Measurements from ENCODE around the gene MLKL.

The MLKL gene

DNA sequence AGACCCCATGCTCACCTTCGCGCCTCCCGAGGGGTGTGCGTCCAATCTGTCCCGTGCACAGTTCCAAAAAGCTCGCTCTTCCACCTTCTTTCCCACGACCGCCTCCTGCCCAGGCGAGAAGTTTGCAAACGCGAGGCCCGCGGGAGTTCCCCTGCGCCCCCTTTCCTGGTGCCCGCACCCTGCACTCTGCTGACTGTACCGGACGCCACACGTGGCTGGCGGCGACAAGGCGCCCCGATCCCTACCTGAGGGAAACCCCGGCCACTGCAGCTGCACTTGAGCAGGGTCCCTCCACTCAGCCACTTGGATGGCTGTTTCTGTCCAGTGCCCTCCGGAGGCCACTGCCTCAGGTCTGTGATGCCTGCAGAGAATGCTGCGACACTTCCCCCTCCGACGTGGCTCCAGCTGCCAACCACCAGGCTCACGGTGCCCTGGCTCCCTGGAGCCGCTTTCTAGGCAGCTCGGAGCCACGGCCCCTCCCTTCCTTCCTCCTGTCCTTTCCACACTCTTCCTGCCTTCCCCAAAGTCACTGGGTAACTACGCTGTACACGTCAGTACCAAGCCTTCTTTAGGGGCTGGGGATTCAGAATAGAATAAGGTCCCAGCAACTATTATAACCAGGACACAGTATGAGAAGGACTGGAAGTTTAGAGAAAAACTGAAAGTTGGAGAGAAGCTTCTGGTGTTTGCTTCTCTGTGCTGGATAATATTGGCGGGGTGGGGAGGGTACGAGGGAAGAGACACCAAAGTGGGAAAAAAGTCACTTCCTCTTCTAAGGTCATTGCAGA, at the start of gene MLKL:
Gene MLKL (minus strand): TSS at position 425 of the 788 bp plus-strand sequence. CDS start 5,105 bp downstream, outside the sequence.
- peak; percentile 58 to 89 for DNase-seq

DNA sequence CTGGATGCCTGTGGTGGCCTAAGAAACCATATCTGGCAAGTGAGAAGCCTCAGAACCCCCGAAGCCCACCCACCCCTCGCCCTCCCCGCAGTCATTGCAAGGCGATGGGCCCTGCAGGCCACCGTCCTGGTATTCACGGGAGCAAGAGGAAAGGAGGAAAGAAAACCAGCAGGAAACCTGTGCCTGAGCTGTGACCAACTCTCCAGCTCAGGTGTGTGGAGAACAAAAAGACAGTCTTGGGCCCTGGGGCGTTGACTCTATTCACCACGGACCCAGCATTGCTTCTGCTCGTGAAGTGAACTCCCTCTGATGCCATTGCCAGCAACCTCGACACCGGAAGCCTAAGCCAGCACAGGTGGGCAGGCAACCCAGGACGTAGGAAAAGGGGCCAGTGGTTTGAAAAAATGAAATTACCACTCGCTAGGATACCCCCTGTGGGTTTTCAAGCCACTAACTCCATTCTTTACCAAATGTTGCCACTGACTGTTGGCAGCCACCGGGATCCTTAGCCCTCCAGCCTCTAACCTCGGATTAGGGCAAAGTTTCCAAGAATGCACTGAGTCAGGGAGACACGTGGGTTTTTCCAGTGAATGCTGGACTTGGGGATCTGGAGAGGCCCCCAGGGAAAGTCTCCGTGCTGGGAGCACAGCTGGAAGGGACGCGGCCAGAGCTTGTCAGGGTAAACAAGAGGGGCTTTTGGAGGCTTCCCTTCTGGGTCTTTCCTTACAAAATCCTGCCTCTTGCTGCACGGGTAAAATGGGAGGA, 48.8 kb upstream of the MLKL start:
- DNase-seq, result no peak

DNA sequence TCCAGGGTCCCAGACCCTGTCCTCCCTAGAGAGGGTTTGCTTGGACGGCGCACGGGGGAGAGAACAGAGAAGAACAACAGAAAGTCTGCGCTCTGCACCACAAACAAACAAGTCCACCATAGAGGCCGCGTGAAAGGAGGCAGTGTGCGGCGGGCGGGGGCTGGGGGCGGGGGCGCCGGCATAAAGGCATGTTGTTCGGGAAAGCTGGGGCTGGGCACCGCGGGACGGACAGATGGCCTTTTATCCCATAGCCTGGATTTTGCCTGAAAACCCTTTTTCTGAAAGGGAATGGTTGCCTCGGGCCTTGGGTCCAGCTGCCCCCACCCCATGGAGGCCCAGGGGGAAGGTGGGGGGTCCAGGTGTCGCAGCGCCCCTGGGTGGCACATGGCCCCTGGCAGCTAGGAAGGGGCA, 48.0 kb upstream of the MLKL start:
- no peak for DNase-seq

DNA sequence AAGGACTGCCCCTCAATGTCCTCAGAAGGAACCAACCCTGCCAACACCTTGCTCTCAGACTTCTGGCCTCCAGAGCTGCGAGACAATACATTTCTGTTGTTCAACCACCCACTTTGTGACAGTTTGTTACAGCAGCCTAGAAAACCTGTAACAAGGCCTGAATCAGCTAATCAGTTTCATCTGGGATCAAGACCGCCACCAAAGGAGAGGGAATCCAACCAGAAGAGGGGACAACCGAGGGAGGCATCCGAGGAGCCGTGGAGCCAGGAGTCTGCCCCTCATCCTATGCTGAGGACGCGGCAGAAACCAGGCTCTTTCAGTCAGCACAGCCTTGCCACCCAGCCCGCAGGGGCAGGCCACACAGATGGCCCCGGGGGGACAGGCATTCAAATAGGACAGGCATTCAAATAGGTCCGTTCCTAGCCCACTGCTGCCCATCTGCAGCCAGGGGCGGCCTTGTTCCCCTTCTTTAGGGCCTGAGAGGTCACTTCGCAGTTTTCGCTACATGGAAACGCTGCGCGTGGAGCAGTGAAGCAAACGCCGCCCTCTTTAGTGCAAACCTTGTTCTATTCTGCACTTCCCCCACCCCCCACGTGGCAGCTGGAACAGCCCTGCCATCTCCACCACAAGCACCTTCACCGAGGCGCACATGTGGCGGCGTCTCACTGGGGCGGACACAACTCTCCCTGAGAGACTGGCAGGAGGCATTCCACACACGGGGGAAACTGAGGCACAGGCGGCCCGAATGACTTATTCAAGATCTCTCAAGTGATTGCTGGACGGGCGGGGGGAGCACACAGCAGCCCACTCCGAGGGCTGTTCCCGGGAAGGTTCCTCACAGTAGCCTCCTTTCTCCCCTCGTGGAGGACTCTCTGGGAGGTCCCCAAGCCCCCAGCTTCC, 47.3 kb upstream of the MLKL start:
- DNase-seq, result no peak

DNA sequence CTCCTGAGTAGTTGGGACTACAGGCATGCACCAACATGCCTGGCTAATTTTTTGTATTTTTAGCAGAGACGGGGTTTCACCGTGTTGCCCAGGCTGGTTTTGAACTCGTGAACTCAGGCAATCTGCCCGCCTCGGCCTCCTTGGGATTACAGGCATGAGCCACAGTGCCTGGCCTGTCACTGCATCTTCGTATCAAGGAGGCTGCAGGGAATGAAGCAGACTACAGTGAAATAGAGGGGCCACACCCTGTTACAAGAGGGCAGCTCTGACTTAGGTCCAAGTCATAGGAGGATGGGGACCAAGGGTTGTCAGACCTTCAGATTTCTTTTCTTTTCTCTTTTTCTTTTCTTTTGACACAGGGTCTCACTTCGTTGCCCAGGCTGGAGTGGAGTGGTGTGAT, 45.3 kb upstream of the MLKL start:
- no peak for DNase-seq

DNA sequence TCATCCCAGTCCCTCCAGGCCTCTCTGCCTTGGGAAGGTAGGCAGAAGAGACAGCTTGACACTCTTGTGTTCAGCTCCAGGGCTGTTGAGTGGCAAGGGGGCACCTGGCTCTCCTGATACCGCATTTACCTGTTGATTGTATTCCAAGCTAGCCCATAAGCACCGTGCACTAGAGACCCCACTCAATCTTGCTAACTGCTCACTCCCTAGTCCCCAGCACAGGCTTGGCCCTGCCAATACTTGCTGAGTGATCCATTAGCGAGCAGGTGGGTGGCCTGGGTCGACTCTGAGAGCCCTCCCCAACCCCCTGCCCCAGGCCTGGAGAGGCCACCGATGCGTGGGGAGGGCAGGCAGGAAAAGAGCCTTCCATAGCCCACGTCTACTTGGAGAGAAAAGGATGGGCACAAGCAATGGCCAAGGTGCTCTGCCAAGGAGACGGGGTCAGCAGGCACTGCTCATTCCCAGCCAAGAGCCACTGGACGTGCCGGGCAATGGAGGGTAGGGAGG, 44.5 kb upstream of the MLKL start:
- DNase-seq, result no peak

DNA sequence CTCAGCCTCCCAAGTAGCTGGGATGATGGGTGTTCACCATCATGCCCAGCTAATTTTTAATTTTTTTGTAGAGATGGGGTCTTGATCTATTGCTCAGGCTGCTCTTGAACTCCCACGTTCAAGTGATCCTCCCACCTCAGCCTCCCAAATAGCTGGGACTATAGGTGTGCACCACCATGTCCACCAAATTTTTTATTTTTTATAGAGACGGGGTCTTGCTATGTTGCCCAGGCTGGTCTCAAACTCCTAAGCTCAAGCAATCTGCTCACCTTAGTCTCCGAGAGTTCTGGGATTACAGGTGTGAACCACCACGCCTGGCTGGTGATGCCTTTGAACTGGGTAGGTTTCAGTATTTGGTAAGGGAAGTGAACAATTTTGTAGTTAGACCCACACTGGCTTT, 43.9 kb upstream of the MLKL start:
- no peak for DNase-seq

DNA sequence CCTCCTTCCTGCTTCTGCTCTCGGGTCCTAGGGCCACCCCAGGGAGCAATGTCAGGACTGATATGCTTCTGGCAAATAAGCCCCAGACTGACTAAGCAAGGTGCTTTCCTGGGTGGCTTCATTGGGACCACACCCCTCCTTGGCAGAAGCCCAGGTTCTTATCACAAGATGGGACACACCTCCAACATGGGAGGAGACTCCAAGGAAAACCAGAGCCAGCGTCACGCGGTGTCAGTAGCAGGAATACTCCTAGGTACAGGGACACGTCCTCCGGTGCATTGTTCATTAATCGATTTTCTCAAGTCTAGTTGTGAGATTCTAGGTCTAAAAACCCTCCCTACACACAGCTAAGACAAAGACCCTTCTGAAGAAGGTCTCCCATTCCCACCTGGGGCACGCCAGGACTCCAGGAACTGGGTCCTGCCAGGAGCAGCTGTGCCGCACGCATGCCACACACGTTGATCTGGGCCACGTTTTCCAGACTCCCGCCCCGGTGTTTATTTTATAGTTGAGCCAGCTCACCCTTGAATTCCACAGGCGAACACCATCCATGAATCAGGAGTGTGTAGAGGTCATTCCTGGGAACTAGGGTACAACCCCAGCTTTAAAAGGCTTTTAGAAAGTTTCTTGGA, 43.1 kb upstream of the MLKL start:
- peak in 1 of 2 donors; percentile 57 for DNase-seq

DNA sequence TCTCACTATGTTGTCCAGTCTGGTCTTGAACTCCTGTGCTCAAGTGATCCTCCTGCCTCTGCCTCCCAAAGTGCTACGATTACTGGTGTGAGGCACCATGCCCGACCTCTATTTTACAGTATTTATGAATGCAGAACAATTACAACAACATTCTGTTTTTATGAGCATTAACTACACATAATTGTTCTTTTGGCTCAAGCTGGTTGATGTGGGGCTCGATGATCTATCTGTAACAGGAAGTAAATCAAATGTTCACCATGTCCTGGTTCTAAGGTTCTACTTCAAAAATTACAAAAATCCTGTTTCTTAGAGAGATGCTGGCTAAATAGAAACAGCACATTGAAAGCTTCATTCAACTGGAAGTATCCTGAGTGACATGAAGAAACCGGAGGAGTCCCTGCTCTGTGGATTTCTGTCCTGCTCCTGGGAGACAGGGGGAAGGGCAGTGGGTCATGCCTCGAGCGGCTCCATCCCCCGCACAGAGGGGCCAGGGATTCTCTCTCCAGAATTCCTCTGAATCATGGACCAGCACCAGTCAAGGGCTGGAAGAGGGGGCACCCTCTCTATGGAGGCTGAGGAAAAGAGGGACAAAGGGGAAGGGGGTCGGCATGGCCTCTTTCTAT, 42.5 kb upstream of the MLKL start:
- DNase-seq, result no peak

DNA sequence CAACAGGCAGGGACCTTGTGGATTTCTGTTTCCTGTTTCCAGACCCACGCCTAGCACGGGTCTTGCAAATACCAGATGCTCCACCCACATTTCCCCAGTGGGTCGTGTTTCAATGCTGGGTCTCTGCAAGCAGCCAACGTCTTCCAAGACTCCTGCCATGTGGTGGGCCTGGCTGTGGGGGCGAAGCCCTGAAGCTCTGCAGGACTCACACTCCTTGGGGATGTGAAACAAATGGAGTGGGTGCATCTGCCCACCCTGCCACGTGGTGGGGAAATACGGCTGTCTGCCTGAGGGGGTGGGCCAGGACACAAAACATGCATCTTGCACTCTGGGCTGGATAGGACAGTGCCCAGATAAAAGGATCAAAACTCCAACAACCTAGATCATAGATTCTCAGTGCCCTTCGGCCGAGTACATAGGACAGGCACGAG, 41.4 kb upstream of the MLKL start:
- peak; percentile 66 to 99 for DNase-seq

DNA sequence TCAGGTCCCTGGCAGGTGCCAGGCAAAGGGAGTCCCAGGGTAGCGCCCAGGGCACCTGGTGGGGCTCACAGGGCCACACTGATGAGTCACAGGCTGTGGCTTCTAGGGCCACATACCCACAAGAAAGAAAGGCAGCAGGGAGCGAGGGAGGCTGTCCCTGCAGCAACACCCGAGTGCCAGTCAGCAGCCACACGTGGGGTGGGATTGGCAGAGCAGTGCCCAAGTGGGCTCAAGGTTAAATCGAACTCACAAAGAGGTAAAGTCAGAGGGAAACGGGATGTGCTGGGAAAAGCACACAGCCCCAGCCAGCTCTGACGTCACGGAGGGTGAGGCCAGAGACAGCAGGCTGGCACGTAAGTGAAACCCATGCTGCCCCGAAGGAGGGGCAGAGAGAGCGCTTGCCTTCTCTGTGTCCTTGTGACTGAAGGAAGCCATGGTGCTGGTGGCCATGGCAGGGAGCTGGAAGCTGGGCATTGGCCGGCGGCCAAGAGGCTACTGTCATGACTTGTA, 40.2 kb upstream of the MLKL start:
- peak in 1 of 2 donors; percentile 25 for DNase-seq

DNA sequence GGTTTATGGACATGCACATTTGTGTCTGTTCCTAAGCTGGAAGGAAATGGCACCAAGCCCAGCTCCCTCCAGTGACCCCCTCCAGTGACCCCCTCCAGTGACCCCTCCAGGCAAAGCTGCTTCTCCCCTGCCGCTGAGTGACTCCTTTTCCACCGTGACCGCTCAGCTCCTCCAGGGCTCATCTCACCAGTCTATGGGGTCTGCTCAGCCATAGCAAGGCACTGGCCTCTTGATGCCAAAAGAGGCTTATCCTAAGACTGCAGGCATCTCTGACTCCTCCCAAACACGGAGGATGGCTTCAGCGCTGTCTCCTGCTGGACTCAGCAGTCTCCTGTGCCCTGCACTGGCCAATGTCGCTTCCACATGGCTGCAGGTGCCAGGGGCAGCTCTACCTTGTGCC, 38.6 kb upstream of the MLKL start:
- no peak for DNase-seq

DNA sequence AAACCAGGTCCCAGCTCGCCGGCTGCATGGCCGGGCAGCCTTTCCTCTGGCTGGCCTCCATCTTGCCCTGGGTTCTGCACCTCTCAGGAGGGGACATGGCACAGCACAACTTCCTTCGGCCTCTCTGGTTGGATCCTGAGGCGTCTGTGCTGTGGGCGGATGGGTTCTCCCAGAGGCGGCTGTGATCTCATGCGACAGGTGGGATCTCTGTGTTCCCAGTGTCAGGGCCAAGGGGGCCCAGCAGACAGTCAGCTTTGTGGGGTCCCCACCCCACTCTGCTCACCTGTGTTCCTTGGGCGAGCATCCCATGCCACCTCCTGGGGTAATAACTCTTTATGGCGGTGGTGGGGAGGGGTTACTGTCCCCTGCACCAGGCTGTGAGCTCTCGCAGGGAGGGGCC, 38.2 kb upstream of the MLKL start:
- DNase-seq, result no peak

DNA sequence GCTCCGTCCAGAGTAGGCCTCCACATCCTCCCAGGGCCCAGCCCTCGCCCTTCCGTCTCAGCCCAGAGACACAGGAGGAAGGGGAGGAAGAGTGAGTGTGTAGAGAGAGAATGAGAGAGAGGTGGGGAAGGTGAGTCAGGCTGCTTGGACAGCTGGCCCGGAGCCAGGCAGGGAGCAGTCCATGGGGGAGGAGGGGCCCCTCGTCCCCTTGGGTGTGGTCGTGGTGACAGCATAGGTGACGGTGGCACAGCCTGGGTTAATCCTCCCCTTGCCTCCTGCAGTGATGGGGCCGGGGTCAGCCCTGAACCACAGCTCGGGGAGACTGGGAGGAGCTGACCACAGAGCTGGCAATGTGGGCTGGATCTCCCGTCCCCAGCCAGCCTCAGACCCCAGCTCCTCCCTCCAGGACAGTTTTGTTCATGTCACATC, 37.5 kb upstream of the MLKL start:
- DNase-seq, result no peak

DNA sequence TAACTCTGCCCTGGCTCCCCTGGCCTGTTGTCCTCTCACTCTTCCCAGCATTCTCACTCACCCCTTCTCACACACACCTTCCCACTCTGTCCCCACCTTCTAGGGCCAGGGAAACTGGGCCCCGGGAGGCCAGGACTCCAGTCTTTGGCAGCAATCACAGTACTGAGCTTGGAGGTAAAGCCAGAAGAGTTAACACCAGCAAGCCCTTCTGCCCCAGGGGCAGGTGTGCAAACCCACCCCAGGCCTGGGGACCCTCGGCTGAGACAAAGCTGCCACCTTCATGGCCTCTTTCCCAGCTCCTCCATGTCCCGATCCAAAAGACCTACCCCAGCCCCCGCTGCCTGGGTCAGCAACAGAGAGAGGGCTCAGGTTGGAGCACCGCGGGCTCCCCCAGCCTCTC, 36.9 kb upstream of the MLKL start:
- no peak for DNase-seq

DNA sequence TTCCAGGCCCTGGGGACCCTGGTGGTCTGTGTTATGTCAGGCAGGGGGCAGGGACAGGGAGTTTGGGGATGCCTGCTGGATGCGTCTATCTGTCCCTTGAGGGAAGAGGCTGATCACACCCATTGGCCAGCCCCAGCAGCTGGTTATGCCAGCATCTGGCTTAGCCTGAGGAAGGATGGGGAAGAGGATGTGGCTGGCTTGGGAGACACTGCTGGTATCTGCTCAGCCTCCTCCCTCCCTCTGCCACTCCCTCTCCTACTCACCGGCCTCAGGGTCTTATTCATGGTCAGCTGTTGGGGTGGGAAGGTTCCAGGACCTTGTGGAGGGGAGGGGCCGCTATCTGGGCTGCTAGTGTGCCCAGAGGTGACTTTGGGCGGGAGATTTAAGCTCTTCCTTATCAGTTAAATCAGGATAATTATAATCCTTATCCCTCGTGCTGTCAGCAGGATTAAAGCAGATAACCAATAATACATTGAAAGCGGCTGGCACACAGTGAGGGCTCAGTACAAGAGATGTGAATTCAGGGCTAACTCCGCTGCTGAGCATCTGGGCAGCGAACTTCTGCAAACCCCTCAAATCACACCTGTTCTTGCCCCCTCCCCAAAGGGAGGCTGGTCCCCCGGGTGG, 36.0 kb upstream of the MLKL start:
- DNase-seq, result peak in 1 of 2 donors; percentile 37

DNA sequence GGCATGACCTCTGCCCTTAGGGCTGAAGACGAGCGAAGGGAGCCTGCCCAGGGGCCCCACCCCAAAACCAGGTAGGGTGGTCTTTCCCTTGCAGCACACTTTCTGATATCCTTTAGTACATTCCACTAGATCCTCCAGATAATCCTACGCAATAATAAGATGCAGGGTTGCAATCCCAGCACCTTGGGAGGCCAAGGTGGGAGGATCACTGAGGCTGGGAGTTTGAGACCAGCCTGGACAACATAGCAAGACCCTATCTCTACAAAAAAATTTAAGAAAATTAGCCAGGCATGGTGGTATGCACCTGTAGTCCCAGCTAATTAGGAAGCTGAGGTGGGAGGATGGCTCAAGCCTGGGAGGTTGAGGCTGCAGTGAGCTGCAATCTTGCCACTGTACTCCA, 34.9 kb upstream of the MLKL start:
- DNase-seq, result no peak

DNA sequence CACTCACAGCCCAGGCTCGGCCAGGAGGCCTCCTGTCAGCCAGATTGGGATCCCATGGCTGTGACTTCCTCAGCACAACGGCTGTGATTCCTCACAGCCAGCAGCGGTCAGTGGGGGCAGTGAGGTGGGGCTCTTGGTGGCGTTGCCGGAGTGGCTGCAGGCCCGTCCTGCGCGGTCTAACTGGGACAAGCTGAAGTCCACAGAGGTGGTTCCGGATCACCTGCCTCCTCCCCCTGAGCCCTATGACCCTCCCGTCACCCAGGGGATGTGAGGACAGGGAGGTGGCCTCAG, 34.4 kb upstream of the MLKL start:
- no peak for DNase-seq

DNA sequence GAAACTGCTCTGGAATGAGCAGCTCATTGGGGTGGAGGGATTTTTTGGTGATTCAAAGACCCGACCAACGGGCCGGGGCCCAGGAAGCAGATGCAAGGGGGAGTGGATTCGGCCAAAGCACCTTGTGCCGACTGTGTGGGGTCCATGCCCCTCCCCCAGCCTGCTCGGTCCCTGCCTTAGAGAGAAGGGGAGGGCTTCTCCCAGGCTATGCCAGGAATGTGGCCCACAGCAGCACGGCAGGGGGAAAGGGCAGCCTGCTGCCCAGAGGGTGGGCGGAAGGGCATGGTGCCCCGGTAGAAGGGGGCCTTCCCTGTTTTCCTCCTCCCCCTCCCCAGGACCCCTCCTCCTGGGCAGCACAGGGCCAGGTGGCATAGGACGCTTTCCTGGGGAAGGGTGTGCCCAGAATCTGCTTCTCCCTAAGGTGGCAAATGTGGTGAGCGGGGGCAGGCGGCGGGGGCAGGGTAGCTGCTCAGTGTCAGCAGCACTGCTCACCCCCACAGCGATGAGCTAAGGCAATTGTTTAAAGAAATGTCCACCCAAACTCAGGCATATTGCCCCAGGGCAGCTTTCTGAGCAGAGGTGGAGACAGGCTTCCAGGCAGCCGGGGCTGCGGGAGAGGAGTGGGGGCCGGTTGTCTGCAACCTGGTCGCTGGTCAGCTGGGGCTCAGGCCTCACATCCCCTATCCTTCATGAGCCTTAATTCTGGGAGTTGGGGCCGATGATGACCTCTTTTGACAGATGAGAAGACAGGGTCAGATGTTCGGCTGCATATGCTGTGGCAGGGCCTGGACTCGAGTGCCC, 33.9 kb upstream of the MLKL start:
- no peak for DNase-seq

DNA sequence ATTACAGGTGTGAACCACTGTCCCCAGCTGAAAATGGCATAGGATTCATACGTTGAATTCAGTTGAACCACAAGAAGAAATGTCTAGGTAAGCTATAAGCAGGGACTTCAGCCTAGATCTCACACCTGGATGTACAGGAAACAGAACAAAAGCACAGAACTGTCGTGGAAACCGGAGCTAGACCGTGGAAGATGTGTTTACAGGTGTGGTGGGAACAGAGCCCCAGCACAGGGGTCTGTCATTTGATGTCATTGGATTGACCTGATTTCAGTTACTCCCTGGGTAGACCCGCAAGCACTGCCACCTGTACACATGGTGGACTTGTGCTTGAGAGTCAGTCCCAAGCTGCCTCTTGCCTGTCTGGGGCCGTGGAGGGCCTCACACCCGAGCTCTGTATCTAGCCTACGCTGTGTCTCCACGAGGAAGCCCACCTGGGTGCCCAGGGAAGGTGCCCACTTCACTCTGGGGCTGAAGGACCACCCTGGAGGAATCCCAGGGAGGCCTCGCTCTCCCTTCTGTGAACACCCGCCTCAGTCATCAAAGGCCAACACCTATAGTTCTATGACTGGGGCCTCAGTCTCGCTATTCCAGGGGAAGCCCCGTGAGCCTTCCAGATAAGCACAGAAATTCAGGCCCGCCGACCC, 32.2 kb upstream of the MLKL start:
- no peak for DNase-seq
